Esophagus muscularis mucosa (tissue), 4 donors: ENCODE measurements around the gene PSKH1. TPM values are rescaled to one million over a fixed set of nuclear protein-coding genes. Genes with fewer than 3 reads are reported as not detected.

ENCODE experiments used
- DNase-seq: peaks from one replicate; pipeline ENCODE4 v3.0.0-alpha.2; 2017; ENCODE audit errors: extremely low spot score
- H3K27ac ChIP-seq, 4 donors: fragments of 200-600 bp; sonication (generic); replicated peaks in 1 of 4; 1 replicate in 3 of 4; 2 replicates in 1 of 4; pipeline ENCODE4 v1.5.1; 2016 to 2019; ENCODE audit warnings: mild to moderate bottlenecking in 1 of 4
- H3K27me3 ChIP-seq, 4 donors: fragments of 200-600 bp; sonication (generic); one replicate each; pipeline versions ENCODE4 v1.5.1 to v1.6.0; 2016 to 2019
- H3K36me3 ChIP-seq, 4 donors: fragments of 200-600 bp; sonication (generic); one replicate each; pipeline ENCODE4 v1.5.1; 2016 to 2019
- H3K4me1 ChIP-seq, 4 donors: fragments of 200-600 bp; sonication (generic); one replicate each; pipeline ENCODE4 v1.5.1; 2016 to 2019
- H3K4me3 ChIP-seq, 4 donors: fragments of 200-600 bp; sonication (generic); 1 replicate in 2 of 4; 2 replicates in 2 of 4; pipeline ENCODE4 v1.5.1; 2016 to 2019; ENCODE audit warnings: mild to moderate bottlenecking in 4 of 4, moderate library complexity in 1 of 4
- H3K9me3 ChIP-seq, 4 donors: fragments of 200-600 bp; sonication (generic); 1 replicate in 3 of 4; 2 replicates in 1 of 4; pipeline ENCODE4 v1.5.1; 2016 to 2019
- CTCF ChIP-seq, 3 experiments: fragments of 200-600 bp in 2 of 3; fragments of 450-650 bp in 1 of 3; sonication (generic) in 2 of 3; IDR thresholded peaks; one replicate each; pipeline ENCODE4 v1.5.1; 2017 to 2019; ENCODE audit warnings: antibody characterized with exemption in 3 of 3, mild to moderate bottlenecking in 2 of 3, moderate library complexity in 1 of 3
- EP300 ChIP-seq: sonication (generic); formaldehyde crosslinking; IDR thresholded peaks from one replicate; pipeline ENCODE4 v1.6.1; 2017; ENCODE audit warnings: antibody characterized with exemption
- POLR2A ChIP-seq: fragments of 450-650 bp; IDR thresholded peaks from one replicate; pipeline ENCODE4 v1.6.1; 2017; ENCODE audit warnings: antibody characterized with exemption, moderate library complexity, mild to moderate bottlenecking, low read depth
- POLR2AphosphoS5 ChIP-seq, 2 donors: sonication (generic); formaldehyde crosslinking; IDR thresholded peaks; one replicate each; pipeline ENCODE4 v1.6.1; 2017; ENCODE audit warnings: antibody characterized with exemption in 2 of 2
- WGBS: methylation state at CpG from one replicate; pipeline ENCODE4 v1.1.5; 2018; 5-methylcytosine and 5-hydroxymethylcytosine counted together
- intact Hi-C: fragments of 100-400 bp; cut with DNase I; formaldehyde crosslinking; loops from one replicate; pipeline ENCODE4 v1.15.1; 2023
- total RNA-seq, 4 donors: library from RNA; depleted of rRNA; stranded (reverse); fragments of >200 nt; gene quantifications; one replicate each; pipeline versions ENCODE4 v1.1.0 to v1.2.1, GENCODE V29; 2016

The PSKH1 gene
- total RNA-seq, 4 donors from 2014 or later: 16.1 to 35.4 (median 26.4) TPM

- Histone ChIP-seq H3K27ac (peak overlapping the region; percentile 96 to 100 (median 98)), H3K27me3 (no peaks in the 10 kb centered on the region), H3K4me3 (peak overlapping the region in 3 of 4 donors; percentile 4 to 27 (median 14)), H3K36me3 (peaks cover 28 to 47% (median 41%) of the 10 kb centered on the region in 4 donors), H3K9me3 (no peaks in the 10 kb centered on the region), H3K4me1 (peaks cover 81 to 91% (median 88%) of the 10 kb centered on the region in 4 donors)
- intact Hi-C loops: no loop called here
- DNase-seq: no peak
- WGBS: 50% methylated on average over 26 of the region's 32 CpGs
- TF ChIP-seq POLR2A (peak; percentile 10), CTCF (IDR thresholded peaks at IDR 0.05) (no peak), EP300 (no peak), POLR2AphosphoS5 (IDR thresholded peaks at IDR 0.05) (no peak)
These were observed 70.7 kb downstream of the PSKH1 start for GRCh38 chr16:67963662-67964321.

GRCh38 chr16:67964477-67965131 is 71.5 kb downstream of the PSKH1 start:
- intact Hi-C loops: no loop called here
- H3K27ac ChIP-seq: peak overlapping the region; percentile 96 to 100 (median 98)
- peak overlapping the region in 1 of 4 donors; percentile 4 for H3K4me3 ChIP-seq
- TF ChIP-seq EP300 (no peak), POLR2AphosphoS5 (IDR thresholded peaks at IDR 0.05) (no peak), POLR2A (no peak), CTCF (IDR thresholded peaks at IDR 0.05) (no peak)
- H3K36me3 ChIP-seq: peaks cover 28 to 39% (median 35%) of the 10 kb centered on the region in 4 donors
- no peak for DNase-seq
- no peaks in the 10 kb centered on the region for H3K9me3 ChIP-seq
- 81% methylated on average over 6 of the region's 6 CpGs for WGBS
- peaks cover 75 to 91% (median 88%) of the 10 kb centered on the region in 4 donors for H3K4me1 ChIP-seq
- H3K27me3 ChIP-seq: no peaks in the 10 kb centered on the region

- peak overlapping the region; percentile 88 to 95 (median 92) for H3K4me3 ChIP-seq
- H3K4me1 ChIP-seq: peaks cover 62 to 81% (median 76%) of the 10 kb centered on the region in 4 donors
- WGBS: 46% methylated on average over 9 of the region's 11 CpGs
These were observed 72.9 kb downstream of the PSKH1 start for GRCh38 chr16:67965668-67966548.

DNA sequence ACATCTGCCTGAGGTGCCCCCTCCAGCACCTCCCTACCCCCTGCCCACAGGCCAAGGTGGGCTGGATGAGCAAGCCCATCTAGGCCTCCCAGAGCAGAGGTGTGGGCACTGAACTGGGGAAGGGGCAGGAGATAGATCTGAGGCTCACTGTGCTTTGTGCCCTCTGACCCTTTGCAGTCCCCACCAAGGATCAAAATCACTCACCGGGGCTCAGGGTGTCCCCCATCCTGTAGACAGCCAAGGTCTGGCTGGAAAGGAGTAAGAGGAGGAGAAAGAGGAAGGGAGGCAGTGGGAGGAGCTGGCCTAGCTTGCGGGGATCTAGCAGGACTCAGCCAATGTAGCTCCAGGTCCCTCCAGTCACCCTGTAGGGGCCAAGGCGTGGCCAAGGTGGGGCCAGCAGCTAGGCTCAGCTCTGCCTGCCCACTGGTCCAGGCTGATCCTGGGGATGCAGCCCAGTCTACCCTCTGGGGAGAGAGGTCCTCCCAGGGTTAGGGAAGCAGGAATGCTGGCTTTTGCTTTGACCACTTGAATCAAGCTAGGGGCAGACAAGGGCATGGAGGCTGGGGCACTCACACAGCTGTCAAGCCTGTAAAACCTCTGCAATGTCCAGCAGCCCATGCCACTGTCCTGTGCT is 73.6 kb downstream of the PSKH1 start:
- Histone ChIP-seq H3K27ac (peak overlapping the region; percentile 96 to 100 (median 98)), H3K4me3 (peak overlapping the region; percentile 88 to 95 (median 92)), H3K9me3 (no peaks in the 10 kb centered on the region), H3K36me3 (peaks cover 11 to 18% (median 16%) of the 10 kb centered on the region in 4 donors), H3K4me1 (peaks cover 54 to 73% (median 69%) of the 10 kb centered on the region in 4 donors), H3K27me3 (no peaks in the 10 kb centered on the region)
- intact Hi-C loops: no loop called here
- 32% methylated on average over 3 of the region's 3 CpGs for WGBS
- DNase-seq: no peak
- peak; percentile 24 to 48 for TF ChIP-seq POLR2AphosphoS5 (IDR thresholded peaks at IDR 0.05)
- TF ChIP-seq EP300: no peak

More at GRCh38 chr16:67965668-67966548, 72.9 kb downstream of the PSKH1 start:
- TF ChIP-seq POLR2AphosphoS5 (IDR thresholded peaks at IDR 0.05) (no peak), EP300 (no peak)
- Histone ChIP-seq H3K9me3 (no peaks in the 10 kb centered on the region), H3K36me3 (peaks cover 19 to 26% (median 24%) of the 10 kb centered on the region in 4 donors), H3K27me3 (no peaks in the 10 kb centered on the region), H3K27ac (peak overlapping the region; percentile 96 to 100 (median 98))
- intact Hi-C loops: no loop called here
- no peak for DNase-seq
